Activated CD4-positive, alpha-beta memory T cell treated with anti-CD3 and anti-CD28 coated beads for 36 hours (primary cell): Measurements from ENCODE around the gene HERPUD2. TPM values are rescaled to one million over a fixed set of nuclear protein-coding genes. Genes with fewer than 3 reads are reported as not detected.
"Not testable (repeated sequence)": the region's sequence is repeated elsewhere in the genome, so short reads cannot be mapped to it uniquely, and the experiment has no call there.

ENCODE experiments used
- CTCF ChIA-PET: fragments of 350-600 bp; sonication (Branson Sonifier 250); formaldehyde crosslinking; loops from one replicate; lab custom pipeline; 2021; ENCODE audit warnings: antibody characterized with exemption, inconsistent platforms; lab: Charles Lee
- POLR2A ChIA-PET: fragments of 350-600 bp; sonication (Branson Sonifier 250); formaldehyde crosslinking; loops from one replicate; lab custom pipeline; 2021; ENCODE audit warnings: antibody characterized with exemption; lab: Charles Lee
- DNase-seq: peaks from one replicate; pipeline ENCODE4 v3.0.0-alpha.2; 2020
- H3K27ac Mint-ChIP-seq: one replicate; pipeline ENCODE4 v1.8.0; 2021; ENCODE audit warnings: mixed read lengths
- H3K27me3 Mint-ChIP-seq: one replicate; pipeline ENCODE4 v1.8.0; 2021; ENCODE audit warnings: mixed read lengths
- H3K36me3 Mint-ChIP-seq: one replicate; pipeline ENCODE4 v1.8.0; 2021; ENCODE audit warnings: mixed read lengths
- H3K4me1 Mint-ChIP-seq: one replicate; pipeline ENCODE4 v1.8.0; 2021; ENCODE audit warnings: low read depth, mixed read lengths
- H3K4me3 Mint-ChIP-seq: one replicate; pipeline ENCODE4 v1.8.0; 2021; ENCODE audit warnings: mild to moderate bottlenecking, mixed read lengths
- H3K9me3 Mint-ChIP-seq: one replicate; pipeline ENCODE4 v1.8.0; 2021; ENCODE audit warnings: mixed read lengths
- intact Hi-C: fragments of 100-400 bp; cut with micrococcal nuclease; formaldehyde crosslinking; loops from one replicate; pipeline ENCODE4 v1.15.1; 2023
- total RNA-seq, 2 experiments: library from RNA; stranded (reverse); gene quantifications; one replicate each; pipeline ENCODE4 v1.2.3, GENCODE V29; 2021

The HERPUD2 gene
- total RNA-seq, 2 experiments from 2014 or later, result 26.2 to 29.6 TPM

GRCh38 chr7:35714407-35714806 is 19.5 kb upstream of the HERPUD2 start:
- POLR2A ChIA-PET, result no interaction called here
- intact Hi-C loops, result no loop called here
- Mint-ChIP-seq H3K4me1 (peaks cover 8% of the 10 kb centered on the region), H3K4me3 (no peak overlapping the region), H3K36me3 (no peaks in the 10 kb centered on the region), H3K9me3 (no peaks in the 10 kb centered on the region), H3K27ac (no peak overlapping the region), H3K27me3 (no peaks in the 10 kb centered on the region)
- DNase-seq, result no peak
- CTCF ChIA-PET, result no interaction called here

DNA sequence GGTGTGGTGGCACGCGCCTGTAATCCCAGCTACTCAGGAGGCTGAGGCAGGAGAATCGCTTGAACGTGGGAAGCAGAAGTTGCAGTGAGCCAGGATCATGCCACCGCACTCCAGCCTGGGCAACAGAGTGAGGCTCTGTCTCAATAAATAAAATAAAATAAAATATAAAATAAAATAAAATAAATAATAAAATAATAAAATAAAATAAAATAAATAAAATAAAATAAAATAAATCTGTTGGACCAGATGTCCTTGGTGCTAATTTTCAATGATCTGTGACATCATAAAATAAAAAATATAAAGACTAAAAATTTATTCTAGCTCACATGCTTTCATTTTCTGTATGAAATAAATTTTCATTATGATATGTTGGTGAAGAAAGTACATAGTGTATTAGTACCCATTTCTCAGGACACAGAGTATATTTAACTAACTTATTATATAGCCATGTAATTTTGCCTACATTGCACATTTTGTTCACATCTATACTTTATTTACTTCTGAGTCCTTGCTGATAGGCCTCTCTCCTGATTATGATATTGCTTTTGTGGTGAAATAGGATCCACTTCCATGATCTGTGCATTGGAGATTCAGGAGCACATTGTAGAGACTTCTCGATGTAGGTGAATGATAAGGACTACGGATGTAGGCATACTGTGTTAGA is 17.8 kb upstream of the HERPUD2 start:
- ChIA-PET POLR2A (interaction anchor here (0.6 kb wide), 1 partner anchor 40 kb away, joined by 3 read pairs; no protein-coding TSS in a partner anchor), CTCF (interaction anchor here (0.8 to 1.5 kb wide), 4 partner anchors 11 to 194 kb away, joined by 3 to 7 read pairs (median 4); partner anchors contain the start of gene SEPTIN7)
- no peak for DNase-seq
- no peaks in the 10 kb centered on the region for H3K9me3 Mint-ChIP-seq
- H3K4me3 Mint-ChIP-seq, result no peak overlapping the region
- intact Hi-C loops, result no loop called here
- no peaks in the 10 kb centered on the region for H3K27me3 Mint-ChIP-seq
- H3K27ac Mint-ChIP-seq, result no peak overlapping the region
- no peaks in the 10 kb centered on the region for H3K36me3 Mint-ChIP-seq
- H3K4me1 Mint-ChIP-seq, result peaks cover 8% of the 10 kb centered on the region

GRCh38 chr7:35707422-35707821 is 12.5 kb upstream of the HERPUD2 start:
- Mint-ChIP-seq H3K9me3 (no peaks in the 10 kb centered on the region), H3K36me3 (no peaks in the 10 kb centered on the region), H3K4me1 (peaks cover 8% of the 10 kb centered on the region), H3K4me3 (no peak overlapping the region), H3K27me3 (no peaks in the 10 kb centered on the region), H3K27ac (no peak overlapping the region)
- intact Hi-C loops, result no loop called here
- DNase-seq, result no peak
- ChIA-PET POLR2A (interaction anchor here (0.9 kb wide), 1 partner anchor 13 kb away, joined by 3 read pairs; no protein-coding TSS in a partner anchor), CTCF (interaction anchor here (0.5 to 1.8 kb wide), 6 partner anchors 11 to 199 kb away, joined by 3 to 10 read pairs (median 4); no protein-coding TSS in a partner anchor)

- DNase-seq, result no peak
- Mint-ChIP-seq H3K4me1 (peaks cover 16% of the 10 kb centered on the region), H3K27me3 (no peaks in the 10 kb centered on the region), H3K4me3 (no peak overlapping the region), H3K36me3 (no peaks in the 10 kb centered on the region), H3K27ac (no peak overlapping the region), H3K9me3 (no peaks in the 10 kb centered on the region)
- ChIA-PET POLR2A (interaction anchor here (1.4 kb wide), 1 partner anchor 96 kb away, joined by 3 read pairs; no protein-coding TSS in a partner anchor), CTCF (interaction anchor here (0.7 kb wide), 1 partner anchor 96 kb away, joined by 3 read pairs; no protein-coding TSS in a partner anchor)
- intact Hi-C loops, result no loop called here
These were observed 11.1 kb upstream of the HERPUD2 start for GRCh38 chr7:35705932-35706461.

- Mint-ChIP-seq H3K4me1 (peaks cover 25% of the 10 kb centered on the region), H3K4me3 (no peak overlapping the region), H3K9me3 (no peaks in the 10 kb centered on the region), H3K27ac (no peak overlapping the region), H3K36me3 (no peaks in the 10 kb centered on the region), H3K27me3 (no peaks in the 10 kb centered on the region)
- CTCF ChIA-PET, result interaction anchor here (1.4 kb wide), 1 partner anchor 21 kb away, joined by 7 read pairs; no protein-coding TSS in a partner anchor
- POLR2A ChIA-PET, result no interaction called here
- DNase-seq, result no peak
- intact Hi-C loops, result no loop called here
These were observed 9.3 kb upstream of the HERPUD2 start for GRCh38 chr7:35704261-35704660.

GRCh38 chr7:35702541-35702940 is 7.6 kb upstream of the HERPUD2 start:
- ChIA-PET CTCF (no interaction called here), POLR2A (no interaction called here)
- no peak overlapping the region for H3K27ac Mint-ChIP-seq

GRCh38 chr7:35701287-35701900 is 6.5 kb upstream of the HERPUD2 start:
- H3K27me3 Mint-ChIP-seq, result no peaks in the 10 kb centered on the region
- H3K36me3 Mint-ChIP-seq, result peaks cover 6% of the 10 kb centered on the region
- H3K9me3 Mint-ChIP-seq, result no peaks in the 10 kb centered on the region
- H3K27ac Mint-ChIP-seq, result no peak overlapping the region
- DNase-seq, result peak; percentile 46
- intact Hi-C loops, result no loop called here
- POLR2A ChIA-PET, result interaction anchor here (1.4 to 2.9 kb wide), 3 partner anchors 10 to 100 kb away, joined by 4 to 20 read pairs (median 4); partner anchors contain the start of gene SEPTIN7
- CTCF ChIA-PET, result interaction anchor here (1.7 to 2.4 kb wide), 3 partner anchors 8 to 205 kb away, joined by 9 to 13 read pairs (median 10); no protein-coding TSS in a partner anchor
- no peak overlapping the region for H3K4me3 Mint-ChIP-seq
- H3K4me1 Mint-ChIP-seq, result peaks cover 34% of the 10 kb centered on the region

More at GRCh38 chr7:35702541-35702940, 7.6 kb upstream of the HERPUD2 start:
- Mint-ChIP-seq H3K9me3 (no peaks in the 10 kb centered on the region), H3K27me3 (no peaks in the 10 kb centered on the region), H3K4me1 (peaks cover 25% of the 10 kb centered on the region), H3K4me3 (no peak overlapping the region), H3K36me3 (no peaks in the 10 kb centered on the region)
- intact Hi-C loops, result no loop called here
- DNase-seq, result no peak

DNA sequence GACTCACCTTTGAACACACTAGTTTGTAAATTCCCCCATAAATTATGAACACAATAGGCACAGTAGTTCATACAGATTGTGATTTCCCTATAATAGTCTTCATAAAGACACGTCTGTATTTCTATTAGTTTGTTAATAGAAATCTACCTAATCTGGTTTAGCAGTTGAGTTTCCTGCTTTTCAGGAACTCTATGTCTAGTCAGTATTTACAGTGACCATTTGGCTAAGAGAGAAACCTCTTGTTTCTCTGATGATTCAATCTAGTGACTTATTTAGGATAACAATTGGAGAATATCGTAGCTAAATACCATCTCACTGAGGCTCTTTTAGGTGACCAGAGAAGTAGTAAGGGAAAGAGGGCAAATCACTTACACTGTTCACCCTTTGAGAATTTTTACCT is 5.9 kb upstream of the HERPUD2 start:
- H3K27ac Mint-ChIP-seq, result no peak overlapping the region
- DNase-seq, result no peak
- ChIA-PET CTCF (interaction anchor here (0.9 to 2.4 kb wide), 6 partner anchors 8 to 206 kb away, joined by 3 to 13 read pairs (median 8); partner anchors contain the start of gene SEPTIN7), POLR2A (interaction anchor here (1.0 to 2.9 kb wide), 4 partner anchors 9 to 101 kb away, joined by 3 to 20 read pairs (median 4); partner anchors contain the start of gene SEPTIN7)
- no peak overlapping the region for H3K4me3 Mint-ChIP-seq
- intact Hi-C loops, result no loop called here
- peaks cover 39% of the 10 kb centered on the region for H3K4me1 Mint-ChIP-seq
- no peaks in the 10 kb centered on the region for H3K9me3 Mint-ChIP-seq
- H3K27me3 Mint-ChIP-seq, result no peaks in the 10 kb centered on the region
- peaks cover 6% of the 10 kb centered on the region for H3K36me3 Mint-ChIP-seq

GRCh38 chr7:35700333-35700732 is 5.4 kb upstream of the HERPUD2 start:
- ChIA-PET POLR2A (interaction anchor here (0.6 to 2.9 kb wide), 7 partner anchors 9 to 101 kb away, joined by 3 to 20 read pairs (median 4); partner anchors contain the start of gene SEPTIN7), CTCF (interaction anchor here (0.9 to 2.4 kb wide), 8 partner anchors 9 to 206 kb away, joined by 3 to 13 read pairs (median 6); partner anchors contain the start of gene SEPTIN7)
- Mint-ChIP-seq H3K27ac (peak overlapping the region; percentile 79), H3K4me1 (peaks cover 44% of the 10 kb centered on the region), H3K4me3 (no peak overlapping the region), H3K9me3 (no peaks in the 10 kb centered on the region), H3K36me3 (peaks cover 6% of the 10 kb centered on the region), H3K27me3 (no peaks in the 10 kb centered on the region)
- intact Hi-C loops, result no loop called here
- DNase-seq, result no peak

- POLR2A ChIA-PET, result interaction anchor here (0.6 to 2.9 kb wide), 6 partner anchors 9 to 102 kb away, joined by 3 to 20 read pairs (median 4); partner anchors contain the start of gene SEPTIN7
- Mint-ChIP-seq H3K4me1 (peaks cover 44% of the 10 kb centered on the region), H3K9me3 (no peaks in the 10 kb centered on the region), H3K27ac (peak overlapping the region; percentile 79), H3K4me3 (no peak overlapping the region), H3K27me3 (no peaks in the 10 kb centered on the region), H3K36me3 (peaks cover 6% of the 10 kb centered on the region)
- CTCF ChIA-PET, result interaction anchor here (0.9 to 2.4 kb wide), 8 partner anchors 8 to 276 kb away, joined by 3 to 13 read pairs (median 4); partner anchors contain the start of gene SEPTIN7
- no peak for DNase-seq
- intact Hi-C loops, result loop anchor here (10.0 kb wide), 2 partner anchors 1655 to 1745 kb away; partner anchors contain the start of gene ELMO1
These were observed 4.9 kb upstream of the HERPUD2 start for GRCh38 chr7:35699796-35700305.

GRCh38 chr7:35698382-35698781 is 3.4 kb upstream of the HERPUD2 start:
- POLR2A ChIA-PET, DNase-seq, H3K4me3 Mint-ChIP-seq, H3K27me3 Mint-ChIP-seq, H3K9me3 Mint-ChIP-seq, H3K27ac Mint-ChIP-seq, H3K36me3 Mint-ChIP-seq: not testable (repeated sequence)
- peaks cover 45% of the 10 kb centered on the region for H3K4me1 Mint-ChIP-seq
- intact Hi-C loops, result loop anchor here (10.0 kb wide), 2 partner anchors 1656 to 1746 kb away; partner anchors contain the start of gene ELMO1
- CTCF ChIA-PET, result interaction anchor here (1.1 kb wide), 1 partner anchor 25 kb away, joined by 3 read pairs; no protein-coding TSS in a partner anchor
